Mucosa of descending colon (tissue), 3 donors: ENCODE measurements around the gene NATD1. TPM values are rescaled to one million over a fixed set of nuclear protein-coding genes. Genes with fewer than 3 reads are reported as not detected.

Experiments used
- ATAC-seq: fragments of 200-7000 bp; cut with Tn5 transposase; one replicate; pipeline ENCODE4 v1.9.1; 2020; ENCODE audit warnings: mild to moderate bottlenecking, moderate library complexity
- DNase-seq, 3 donors: peaks; one replicate each; pipeline ENCODE4 v3.0.0-alpha.2; 2020
- H3K36me3 ChIP-seq: fragments of 200-600 bp; one replicate; pipeline ENCODE4 v1.8.0; 2021; ENCODE audit warnings: low read depth, mild to moderate bottlenecking
- H3K4me1 ChIP-seq: fragments of 200-600 bp; one replicate; pipeline ENCODE4 v1.8.0; 2021; ENCODE audit warnings: low read depth, mild to moderate bottlenecking
- H3K4me3 ChIP-seq: fragments of 200-600 bp; one replicate; pipeline ENCODE4 v1.8.0; 2021; ENCODE audit warnings: mild to moderate bottlenecking
- H3K9me3 ChIP-seq: fragments of 200-600 bp; one replicate; pipeline ENCODE4 v1.8.0; 2021; ENCODE audit warnings: mild to moderate bottlenecking
- intact Hi-C, 2 donors: fragments of 100-400 bp; cut with DNase I in 1 of 2; cut with micrococcal nuclease in 1 of 2; formaldehyde crosslinking; loops; one replicate each; pipeline versions ENCODE4 v1.11.0 to v1.11.1; 2022; cut with DNase I, micrococcal nuclease
- total RNA-seq, 3 donors: library from RNA; stranded (reverse); fragmentation: NEBNext Ultra II Directional in 2 of 3; extraction: Animal tissue kit (Norgen Biotek cat#: 25700) in 2 of 3; gene quantifications; one replicate each; pipeline versions ENCODE4 v1.2.1 to v1.2.4, GENCODE V29; 2021 to 2023
- TF ChIP-seq, protein P1 (sequence below): fragments of 200-600 bp; IDR thresholded peaks from one replicate; pipeline ENCODE4 v1.8.0; 2022; ENCODE audit warnings: antibody characterized with exemption, mild to moderate bottlenecking
- donor health status: DM: no; HTN: no; CAD: no; lungs with moderate emphysema.
- donor health status: DM: no; HTN: no; CAD: no.
- donor health status: DM: no; HTN: yes; CAD: no.

The NATD1 gene
- total RNA-seq, 3 donors from 2014 or later: 3.9 to 11.1 (median 7.2) TPM

GRCh38 chr17:21279582-21279981, 26.4 kb upstream of the NATD1 start:
- DNase-seq (peak in 1 of 3 donors; percentile 50), ATAC-seq (no peak)
- Histone ChIP-seq H3K36me3 (peaks cover 4% of the 10 kb centered on the region), H3K9me3 (no peaks in the 10 kb centered on the region), H3K4me1 (peaks cover 19% of the 10 kb centered on the region), H3K4me3 (no peak overlapping the region)
- intact Hi-C loops: loop anchor here in 1 of 2 donors (10.0 kb wide), 1 partner anchor 155 kb away; the partner anchor contains the start of gene DHRS7B
- TF ChIP-seq, protein P1, sequence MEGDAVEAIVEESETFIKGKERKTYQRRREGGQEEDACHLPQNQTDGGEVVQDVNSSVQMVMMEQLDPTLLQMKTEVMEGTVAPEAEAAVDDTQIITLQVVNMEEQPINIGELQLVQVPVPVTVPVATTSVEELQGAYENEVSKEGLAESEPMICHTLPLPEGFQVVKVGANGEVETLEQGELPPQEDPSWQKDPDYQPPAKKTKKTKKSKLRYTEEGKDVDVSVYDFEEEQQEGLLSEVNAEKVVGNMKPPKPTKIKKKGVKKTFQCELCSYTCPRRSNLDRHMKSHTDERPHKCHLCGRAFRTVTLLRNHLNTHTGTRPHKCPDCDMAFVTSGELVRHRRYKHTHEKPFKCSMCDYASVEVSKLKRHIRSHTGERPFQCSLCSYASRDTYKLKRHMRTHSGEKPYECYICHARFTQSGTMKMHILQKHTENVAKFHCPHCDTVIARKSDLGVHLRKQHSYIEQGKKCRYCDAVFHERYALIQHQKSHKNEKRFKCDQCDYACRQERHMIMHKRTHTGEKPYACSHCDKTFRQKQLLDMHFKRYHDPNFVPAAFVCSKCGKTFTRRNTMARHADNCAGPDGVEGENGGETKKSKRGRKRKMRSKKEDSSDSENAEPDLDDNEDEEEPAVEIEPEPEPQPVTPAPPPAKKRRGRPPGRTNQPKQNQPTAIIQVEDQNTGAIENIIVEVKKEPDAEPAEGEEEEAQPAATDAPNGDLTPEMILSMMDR: no peak

GRCh38 chr17:21279198-21279535, 26.0 kb upstream of the NATD1 start:
- ATAC-seq (no peak), DNase-seq (peak in 1 of 3 donors; percentile 22)
- peaks cover under 1% of the 10 kb centered on the region for H3K36me3 ChIP-seq
- intact Hi-C loops: loop anchor here in 1 of 2 donors (10.0 kb wide), 1 partner anchor 154 kb away; the partner anchor contains the start of gene DHRS7B
- no peaks in the 10 kb centered on the region for H3K9me3 ChIP-seq
- peaks cover 19% of the 10 kb centered on the region for H3K4me1 ChIP-seq
- TF ChIP-seq, protein P1: no peak
- H3K4me3 ChIP-seq: no peak overlapping the region

DNA sequence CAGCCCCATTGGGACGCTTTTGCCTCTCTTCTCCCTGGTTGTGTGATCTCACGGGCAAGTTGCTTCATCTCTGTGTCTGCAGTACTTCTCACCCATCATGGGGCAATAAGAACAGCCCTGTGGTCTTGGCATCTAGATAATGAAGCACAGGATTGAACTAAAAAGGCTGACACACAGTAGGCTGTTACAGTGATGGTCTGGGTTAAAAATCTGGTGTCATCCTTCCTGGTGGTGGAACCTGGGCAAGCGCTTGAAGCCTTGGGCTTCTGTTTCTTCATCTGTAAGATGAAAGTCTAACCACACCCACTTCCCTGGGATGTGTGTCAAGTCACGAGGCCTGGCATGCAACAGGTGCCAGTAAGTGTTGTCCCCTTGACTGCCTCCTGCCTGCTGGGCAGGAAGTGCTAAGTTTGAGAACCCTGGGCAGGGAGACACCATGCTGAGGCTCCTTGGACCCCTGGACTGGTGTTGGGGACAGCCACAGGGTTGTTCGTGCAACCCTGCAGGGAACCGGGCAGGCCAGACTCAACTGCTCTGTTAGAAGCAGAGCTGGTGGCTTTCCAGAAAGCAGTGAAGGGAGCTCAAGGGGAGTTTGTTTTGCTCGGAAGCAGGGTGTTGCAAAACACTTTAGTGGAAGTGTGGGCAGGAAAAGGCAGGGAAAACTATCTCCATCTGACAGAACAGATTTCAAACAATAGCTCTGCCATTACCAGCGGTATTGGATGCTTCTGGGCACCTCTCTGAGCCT, 25.4 kb upstream of the NATD1 start:
- no peaks in the 10 kb centered on the region for H3K9me3 ChIP-seq
- DNase-seq: peak; percentile 79 to 88 (median 83)
- no peak overlapping the region for H3K4me3 ChIP-seq
- ATAC-seq: peak; percentile 64
- TF ChIP-seq, protein P1: no peak
- intact Hi-C loops: loop anchor here in 1 of 2 donors (10.0 kb wide), 1 partner anchor 154 kb away; the partner anchor contains the start of gene DHRS7B
- no peaks in the 10 kb centered on the region for H3K36me3 ChIP-seq
- peaks cover 16% of the 10 kb centered on the region for H3K4me1 ChIP-seq

- Histone ChIP-seq H3K9me3 (no peaks in the 10 kb centered on the region), H3K4me3 (no peak overlapping the region), H3K36me3 (no peaks in the 10 kb centered on the region), H3K4me1 (peaks cover 13% of the 10 kb centered on the region)
- intact Hi-C loops: loop anchor here in 1 of 2 donors (10.0 kb wide), 1 partner anchor 153 kb away; the partner anchor contains the start of gene DHRS7B
- TF ChIP-seq, protein P1: no peak
- ATAC-seq (no peak), DNase-seq (no peak)
Observed at GRCh38 chr17:21277332-21277731, 24.1 kb upstream of the NATD1 start.

GRCh38 chr17:21276264-21276588, 23.0 kb upstream of the NATD1 start:
- Histone ChIP-seq H3K4me3 (no peak overlapping the region), H3K4me1 (peaks cover 13% of the 10 kb centered on the region), H3K36me3 (no peaks in the 10 kb centered on the region), H3K9me3 (no peaks in the 10 kb centered on the region)
- intact Hi-C loops: loop anchor here in 1 of 2 donors (10.0 kb wide), 1 partner anchor 151 kb away; the partner anchor contains the start of gene DHRS7B
- DNase-seq: no peak
- ATAC-seq: no peak
- TF ChIP-seq, protein P1: no peak
